ENCODE measurements around the gene LEFTY1. TPM values are rescaled to one million over a fixed set of nuclear protein-coding genes. Genes with fewer than 3 reads are reported as not detected.

Gene LEFTY1
- total and polyA plus RNA-seq, 4 donors, result 0.42 to 1.4 (median 0.87) TPM

GRCh38 chr1:225907341-225907740, 18.4 kb upstream of the LEFTY1 start (continued):
- TF ChIP-seq ZBTB33 (IDR thresholded peaks at IDR 0.05) (no peak), JUND (IDR thresholded peaks at IDR 0.05) (no peak)

- WGBS, result 95% methylated on average over 6 of the region's 6 CpGs
- DNase-seq (ENCODE audit: low spot score), result no peak
- Histone ChIP-seq H3K9me3 (ENCODE audit: control insufficient read depth in 4 of 4, low read length in 3 of 4) (no peaks in the 10 kb centered on the region), H3K27ac (ENCODE audit: low read depth in 1 of 2, low read length in 2 of 2) (no peak overlapping the region), H3K36me3 (ENCODE audit: control insufficient read depth in 4 of 4, insufficient read depth in 3 of 4, low read depth in 1 of 4, low read length in 3 of 4) (no peaks in the 10 kb centered on the region), H3K9ac (ENCODE audit: low read depth in 1 of 2, low read length in 2 of 2) (no peak overlapping the region), H3K4me1 (ENCODE audit: control insufficient read depth in 4 of 4, insufficient read depth in 4 of 4, low read length in 3 of 4) (peaks cover 0 to 1% (median 0%) of the 10 kb centered on the region in 4 donors), H3K4me3 (ENCODE audit: low read depth in 1 of 3, low read length in 3 of 3) (no peak overlapping the region), H3K27me3 (ENCODE audit: control insufficient read depth in 4 of 4, insufficient read depth in 4 of 4, low read length in 3 of 4) (no peaks in the 10 kb centered on the region)
- TF ChIP-seq SP1 (IDR thresholded peaks at IDR 0.05) (no peak), REST (IDR thresholded peaks at IDR 0.05) (no peak), TAF1 (conservative IDR thresholded peaks at IDR 0.05) (no peak), NR2F2 (IDR thresholded peaks at IDR 0.05) (no peak)
These were observed 17.5 kb upstream of the LEFTY1 start for GRCh38 chr1:225906467-225906866.

- H3K9ac ChIP-seq (ENCODE audit: low read depth in 1 of 2, low read length in 2 of 2), result no peak overlapping the region
- no peak for TF ChIP-seq FOXA1 (IDR thresholded peaks at IDR 0.05)
- TF ChIP-seq MAX (IDR thresholded peaks at IDR 0.05), result no peak
- TF ChIP-seq YY1 (IDR thresholded peaks at IDR 0.05), result no peak
- TF ChIP-seq CTCF (IDR thresholded peaks at IDR 0.05; ENCODE audit: low read depth, low read length, missing input control), result no peak
- TF ChIP-seq RXRA (IDR thresholded peaks at IDR 0.05), result no peak
- no peak for TF ChIP-seq HNF4G (IDR thresholded peaks at IDR 0.05)
- no peak for TF ChIP-seq SP1 (IDR thresholded peaks at IDR 0.05)
- no peak for TF ChIP-seq HNF4A (conservative IDR thresholded peaks at IDR 0.05)
- TF ChIP-seq GABPA (IDR thresholded peaks at IDR 0.05 in 1 of 2, conservative IDR thresholded peaks at IDR 0.05 in 1 of 2), result no peak
- no peak for TF ChIP-seq RAD21 (IDR thresholded peaks at IDR 0.05)
- no peak for TF ChIP-seq EGR1 (IDR thresholded peaks at IDR 0.05; ENCODE audit: low read depth in 2 of 2)
- TF ChIP-seq FOXA2 (IDR thresholded peaks at IDR 0.05), result no peak
- TF ChIP-seq ZBTB33 (IDR thresholded peaks at IDR 0.05), result no peak
- TF ChIP-seq REST (IDR thresholded peaks at IDR 0.05), result no peak
- no peak for TF ChIP-seq TAF1 (conservative IDR thresholded peaks at IDR 0.05)
- no peaks in the 10 kb centered on the region for H3K27me3 ChIP-seq (ENCODE audit: control insufficient read depth in 4 of 4, insufficient read depth in 4 of 4, low read length in 3 of 4)
- no peak for DNase-seq (ENCODE audit: low spot score)
- no peak overlapping the region for H3K27ac ChIP-seq (ENCODE audit: low read depth in 1 of 2, low read length in 2 of 2)
- H3K4me1 ChIP-seq (ENCODE audit: control insufficient read depth in 4 of 4, insufficient read depth in 4 of 4, low read length in 3 of 4), result no peaks in the 10 kb centered on the region
- H3K9me3 ChIP-seq (ENCODE audit: control insufficient read depth in 4 of 4, low read length in 3 of 4), result no peaks in the 10 kb centered on the region
- no peak overlapping the region for H3K4me3 ChIP-seq (ENCODE audit: low read depth in 1 of 3, low read length in 3 of 3)
- 92% methylated on average over 4 of the region's 4 CpGs for WGBS
- H3K36me3 ChIP-seq (ENCODE audit: control insufficient read depth in 4 of 4, insufficient read depth in 3 of 4, low read depth in 1 of 4, low read length in 3 of 4), result no peaks in the 10 kb centered on the region
These were observed 14.7 kb upstream of the LEFTY1 start for GRCh38 chr1:225903623-225904022.
